RKO (cell line): ENCODE data around the gene MICAL3.

Experiments
- DNase-seq: peaks from one replicate; pipeline ENCODE4 v3.0.0-alpha.2; 2016; ENCODE audit warnings: low spot score

The MICAL3 gene

DNA sequence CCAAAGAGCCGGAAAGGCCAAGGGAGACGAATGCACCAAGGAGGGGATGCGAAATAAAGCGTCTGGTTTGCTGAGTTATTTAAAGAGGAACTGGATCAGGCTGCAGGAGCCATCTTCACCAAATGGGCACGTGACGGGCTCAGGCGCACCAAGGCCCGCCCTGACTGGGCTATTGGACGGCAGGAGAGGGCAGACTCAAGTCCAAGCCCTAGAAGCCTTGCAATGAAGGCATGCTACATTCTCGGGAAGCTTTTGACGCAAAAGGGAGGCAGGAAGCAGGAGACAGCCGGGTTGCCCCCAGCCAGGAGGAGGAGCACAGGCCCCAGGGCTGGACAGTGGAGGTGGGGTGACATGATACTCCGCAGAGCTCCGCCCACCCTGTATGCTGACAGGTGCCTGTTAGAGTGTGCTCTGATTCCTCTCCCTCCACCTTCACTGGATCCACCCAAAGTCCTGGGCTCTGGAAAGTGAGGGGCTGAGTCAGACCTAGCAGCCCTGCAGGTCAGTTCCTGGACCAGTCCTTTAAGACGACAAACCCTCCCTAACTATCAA lies 208.6 kb downstream of the MICAL3 start:
- no peak for DNase-seq

DNA sequence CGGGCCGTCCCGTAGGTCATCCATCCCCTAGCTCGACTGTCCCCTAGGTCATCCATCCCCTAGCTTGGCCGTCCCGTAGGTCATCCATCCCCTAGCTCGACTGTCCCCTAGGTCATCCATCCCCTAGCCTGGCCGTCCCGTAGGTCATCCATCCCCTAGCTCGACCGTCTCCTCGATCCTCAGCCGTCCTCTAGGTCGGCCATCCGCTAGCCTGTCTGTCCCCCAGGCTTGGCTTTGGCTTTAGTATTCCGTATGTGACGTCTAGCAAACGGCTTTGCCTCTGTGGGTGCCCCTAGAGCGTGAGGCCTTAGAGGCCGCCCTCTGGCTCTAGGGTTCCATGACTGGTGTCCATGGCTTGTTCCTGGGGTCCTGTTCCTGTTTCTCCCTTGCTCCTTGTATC lies 209.5 kb downstream of the MICAL3 start:
- DNase-seq: no peak

DNA sequence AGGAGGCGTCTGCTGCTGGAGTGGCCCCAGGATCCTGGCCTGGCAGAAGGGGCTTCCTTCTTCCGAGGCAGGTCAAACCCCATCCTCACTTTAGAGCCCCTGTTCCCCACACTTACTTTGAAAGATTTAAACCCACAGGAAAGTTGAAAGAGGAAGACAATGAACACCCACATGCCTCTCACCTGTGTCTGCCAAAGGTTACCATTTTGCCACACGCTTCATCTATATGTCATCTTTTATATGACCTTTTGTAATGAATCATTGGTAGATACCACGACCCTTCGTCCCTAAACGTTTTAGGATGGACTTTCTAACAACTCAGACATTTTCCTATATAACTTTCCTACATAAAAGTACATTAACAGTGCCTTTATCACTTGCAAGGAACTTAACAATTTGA lies 210.3 kb downstream of the MICAL3 start:
- DNase-seq: no peak

DNA sequence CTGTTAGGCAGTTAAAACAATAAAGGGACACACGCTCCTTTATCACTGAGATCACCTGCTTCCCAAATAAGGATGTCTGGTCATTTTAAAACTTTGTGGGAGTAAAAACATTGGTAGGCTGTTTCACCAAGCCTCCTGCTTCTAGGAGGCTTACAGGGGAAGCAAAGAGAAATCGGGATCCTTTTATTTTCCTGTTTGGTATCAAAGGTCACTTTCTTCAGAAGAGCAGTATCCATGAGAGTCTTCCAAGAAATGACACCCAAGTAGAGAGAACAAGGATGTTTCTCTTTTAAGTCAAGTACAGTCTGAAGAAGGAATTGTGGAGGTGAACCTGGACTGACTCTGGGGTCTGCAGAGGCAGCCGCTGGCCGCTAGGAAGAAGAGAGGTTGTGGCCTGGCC lies 213.2 kb downstream of the MICAL3 start:
- no peak for DNase-seq

DNA sequence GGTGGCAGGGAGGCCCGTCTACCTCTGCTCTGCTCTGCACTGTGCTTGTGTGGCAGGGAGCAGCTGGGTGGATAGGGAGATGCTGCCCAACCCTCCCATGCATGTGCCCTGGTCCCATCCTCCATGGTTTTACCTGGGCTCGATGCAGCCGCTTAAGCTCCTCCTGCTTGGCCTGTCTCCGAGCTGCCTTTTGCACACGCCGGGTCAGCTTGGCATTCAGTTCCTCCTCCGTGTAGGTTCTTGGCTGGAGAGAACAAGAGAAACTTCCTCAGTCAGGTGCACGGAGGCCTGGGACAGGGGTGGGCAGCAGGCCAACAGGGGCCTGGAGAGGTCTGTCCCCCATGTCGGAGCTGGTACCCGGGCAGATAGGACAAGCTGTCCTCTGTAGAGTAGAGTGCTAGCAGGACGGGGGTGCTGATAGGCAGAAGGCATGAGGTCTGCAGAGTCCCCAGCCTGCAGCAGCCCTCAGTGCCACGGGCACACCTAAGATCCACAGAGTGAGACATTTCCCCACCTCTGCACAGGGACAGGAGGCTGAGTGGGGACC lies 213.7 kb downstream of the MICAL3 start:
- no peak for DNase-seq

DNA sequence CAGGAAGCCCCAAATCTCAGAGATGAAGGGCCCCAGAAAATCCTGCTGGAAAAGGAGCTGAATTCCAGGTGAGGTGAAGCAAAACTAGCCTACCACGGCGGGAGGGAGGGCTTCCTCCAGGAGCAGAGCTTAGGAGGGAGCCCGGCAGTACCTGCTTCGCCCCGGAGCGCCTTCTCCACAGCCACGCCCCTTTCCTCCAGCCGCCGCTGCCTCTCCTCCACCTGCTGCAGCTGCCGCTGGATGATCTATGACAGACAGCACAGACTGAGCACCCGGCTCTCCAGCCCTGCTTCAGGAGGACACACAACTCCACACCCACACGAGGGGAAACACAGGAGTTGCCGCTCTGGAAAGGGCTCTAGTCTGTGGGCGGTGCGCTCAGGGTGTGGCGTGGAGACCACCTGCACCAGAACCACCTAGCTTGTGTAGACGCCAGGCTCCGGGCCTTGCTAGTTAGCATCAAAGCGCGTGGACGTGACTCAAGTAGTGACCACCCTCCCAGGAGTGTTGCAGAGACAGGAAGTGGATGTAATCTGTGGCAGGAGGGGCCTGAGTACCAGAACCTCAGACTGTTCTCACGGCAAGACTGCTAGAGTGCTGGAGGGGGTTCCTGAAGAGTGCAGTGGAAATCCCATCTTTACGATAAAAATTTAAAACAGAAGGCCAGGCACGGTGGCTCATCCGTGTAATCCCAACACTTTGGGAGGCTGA lies 215.5 kb downstream of the MICAL3 start:
- DNase-seq: no peak

DNA sequence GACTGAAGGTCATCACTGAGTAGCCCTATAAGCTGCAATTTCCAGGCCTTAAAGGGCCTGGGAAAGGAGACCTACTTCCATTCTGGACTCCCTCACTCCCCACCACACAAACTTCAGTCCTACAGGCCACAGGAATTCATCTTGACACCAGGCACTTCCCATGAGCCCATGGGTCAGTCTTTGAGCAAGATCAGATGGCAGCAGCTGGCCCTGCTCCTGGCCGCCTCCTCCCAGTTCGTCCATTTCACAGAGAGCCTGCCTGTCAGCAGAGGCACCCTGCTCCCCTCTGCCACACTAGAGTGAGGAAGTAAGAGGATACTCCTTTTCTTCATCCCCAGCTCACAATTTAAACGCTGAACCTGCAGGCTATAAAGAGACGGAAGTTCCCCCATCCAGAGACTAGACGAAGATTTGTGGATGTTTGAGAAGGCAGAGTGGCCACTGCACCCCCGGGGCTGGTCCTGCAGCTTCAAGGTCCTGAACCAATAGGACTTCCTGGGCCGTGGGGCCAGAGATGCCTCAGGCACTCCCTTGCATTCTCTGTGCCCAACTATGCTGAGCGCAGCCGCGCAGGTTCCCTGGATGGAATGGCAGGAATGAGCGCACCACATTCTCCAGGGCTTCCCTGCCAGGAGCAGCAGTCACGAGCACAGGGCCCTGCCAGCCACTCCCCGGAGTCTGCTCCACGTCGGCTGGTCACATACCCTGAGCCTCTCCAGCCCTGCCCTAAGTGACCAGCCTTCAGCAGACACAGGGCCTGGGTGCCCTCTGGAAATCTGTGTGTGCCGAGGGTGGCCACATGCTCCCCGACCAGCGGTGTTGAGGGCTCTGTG lies 216.6 kb downstream of the MICAL3 start:
- no peak for DNase-seq

DNA sequence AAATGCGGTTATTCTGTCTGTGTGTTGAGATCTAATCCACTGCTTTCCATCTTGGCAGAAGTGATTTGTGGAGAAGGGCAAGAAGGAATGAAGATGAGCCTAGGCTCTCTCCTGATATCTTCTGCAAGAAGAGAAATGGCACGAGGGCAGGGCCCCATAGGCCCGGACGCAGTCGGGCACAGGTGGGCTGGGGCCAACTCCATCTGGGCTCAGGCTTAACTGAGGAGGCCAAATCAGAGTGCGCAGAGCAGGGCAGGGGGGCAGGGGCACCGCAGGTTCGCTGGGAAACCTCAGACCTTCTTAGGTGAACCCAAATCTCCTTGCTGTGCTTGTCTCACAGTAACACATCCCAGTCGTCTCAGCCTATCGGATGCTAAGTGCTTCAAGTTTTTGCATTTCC lies 217.3 kb downstream of the MICAL3 start:
- no peak for DNase-seq

DNA sequence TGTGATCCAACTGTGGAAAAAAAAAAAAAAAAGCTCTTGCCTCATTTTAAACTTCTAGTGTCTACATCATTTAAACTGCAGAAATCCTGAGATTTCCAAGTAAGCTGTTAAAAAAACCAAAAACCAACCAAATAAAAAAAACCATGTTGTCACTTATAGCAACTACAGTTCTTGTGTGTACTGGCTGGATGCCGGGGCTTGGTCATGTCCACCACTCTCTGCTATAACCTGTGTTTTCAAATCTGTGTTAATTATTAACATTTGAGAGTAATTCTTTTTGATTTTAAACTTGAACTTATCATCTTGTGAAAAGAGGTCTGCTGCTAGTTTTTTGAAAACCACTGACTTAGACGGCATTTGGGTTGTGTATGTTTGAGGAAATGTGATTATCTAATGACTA lies 217.9 kb downstream of the MICAL3 start:
- no peak for DNase-seq

DNA sequence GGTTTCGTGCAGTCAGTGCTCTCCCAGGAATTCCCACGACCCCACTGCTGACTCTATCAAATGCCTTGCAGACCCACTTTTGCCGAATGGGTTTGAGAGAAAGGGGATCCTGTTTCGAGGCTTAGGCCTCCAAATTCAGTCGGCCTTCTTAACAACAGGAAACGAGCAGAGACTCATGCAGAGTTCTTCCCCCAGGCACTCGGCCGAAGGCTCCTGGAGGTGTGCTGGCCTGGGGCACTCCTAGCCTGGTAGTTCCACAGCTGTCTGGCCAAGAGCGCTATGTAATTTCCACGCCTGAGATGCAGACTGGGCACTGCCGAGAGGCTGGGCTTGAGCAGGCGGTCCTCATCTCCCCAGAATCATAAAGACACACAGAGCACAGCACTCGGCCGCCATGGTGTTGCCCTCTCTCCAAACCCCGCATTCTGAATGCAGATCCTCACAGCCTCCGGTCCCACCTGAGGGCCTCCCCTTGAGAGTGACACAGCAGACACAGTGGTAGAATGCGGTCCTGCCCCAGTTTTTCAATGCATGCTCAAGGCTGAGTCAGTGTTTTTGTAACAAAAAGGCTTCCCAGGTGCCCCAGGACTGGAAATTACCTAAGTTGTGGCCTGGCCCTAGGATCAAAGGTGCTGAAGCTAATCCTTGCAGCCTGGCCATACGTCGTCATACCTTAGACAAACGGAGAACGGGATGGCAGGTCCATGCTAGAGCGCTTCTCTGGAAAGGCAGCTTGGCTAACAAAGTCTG lies 219.9 kb downstream of the MICAL3 start:
- no peak for DNase-seq

DNA sequence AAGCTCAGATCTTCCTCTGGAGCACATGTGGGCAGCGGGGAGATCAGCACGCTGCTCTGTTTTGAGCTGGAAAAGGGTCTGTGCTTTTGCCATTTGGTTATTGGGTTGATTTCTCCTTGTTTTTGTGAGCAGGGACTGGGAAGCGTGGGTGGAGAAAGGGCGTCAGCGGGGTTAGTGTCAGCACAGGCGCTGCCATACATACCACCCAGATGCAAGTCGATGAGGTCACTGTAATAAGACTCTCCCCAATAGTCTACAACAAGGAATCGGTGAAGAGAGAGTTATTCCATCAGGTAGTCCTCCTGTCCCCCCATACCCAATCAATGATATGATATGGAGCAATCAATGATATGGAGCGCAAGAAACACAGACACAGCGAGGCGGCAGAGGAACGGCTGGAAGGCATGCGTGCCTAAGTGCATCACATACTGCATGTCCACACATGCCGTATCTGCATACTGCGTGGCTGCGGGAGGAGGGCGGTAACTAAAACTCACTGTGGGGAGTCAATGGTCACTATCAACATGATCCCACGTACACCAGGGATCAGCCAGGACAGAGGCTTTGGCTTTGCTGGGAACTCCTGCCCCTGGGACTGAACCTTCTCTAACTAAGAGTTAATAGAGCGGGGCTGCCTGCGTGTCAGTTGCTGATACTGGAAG lies 220.6 kb downstream of the MICAL3 start:
- no peak for DNase-seq

DNA sequence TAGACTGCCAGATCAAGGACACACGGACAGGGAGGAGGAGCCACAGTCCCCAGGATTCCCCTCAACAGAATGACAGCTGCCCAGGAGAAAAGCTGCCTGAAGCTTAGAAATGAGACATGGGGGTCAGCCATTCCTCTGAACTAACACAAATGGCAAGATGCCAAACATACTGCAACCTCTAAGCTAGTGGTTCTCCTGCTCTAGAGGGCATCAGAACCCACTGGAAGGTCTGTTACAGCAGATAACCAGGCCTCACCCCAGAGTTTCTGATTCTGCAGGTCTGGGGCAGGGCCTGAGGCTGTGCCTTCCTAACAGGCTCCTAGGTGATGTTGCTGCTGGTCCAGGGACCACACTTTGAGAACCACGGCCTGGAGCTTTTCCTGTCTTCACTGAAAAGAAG lies 221.5 kb downstream of the MICAL3 start:
- DNase-seq: no peak

DNA sequence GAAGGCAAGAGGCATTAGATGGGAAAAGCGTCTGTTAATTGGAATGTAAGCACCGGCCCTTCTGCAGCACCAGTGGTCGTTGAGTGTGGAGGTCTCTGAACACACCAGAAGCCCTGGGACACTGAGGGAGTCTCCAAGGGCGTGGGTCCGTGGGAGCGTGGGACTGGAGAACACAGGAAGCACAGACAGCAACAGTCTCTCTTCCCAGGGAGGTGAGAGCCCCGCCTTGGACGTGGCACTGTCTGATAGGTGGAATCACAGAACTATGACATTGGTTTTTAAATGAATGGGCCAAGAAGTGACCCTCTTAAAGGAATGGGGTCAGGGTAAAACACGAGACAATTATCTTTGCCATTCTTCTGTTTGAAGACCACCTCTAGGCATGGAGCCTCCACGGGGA lies 221.9 kb downstream of the MICAL3 start:
- no peak for DNase-seq

DNA sequence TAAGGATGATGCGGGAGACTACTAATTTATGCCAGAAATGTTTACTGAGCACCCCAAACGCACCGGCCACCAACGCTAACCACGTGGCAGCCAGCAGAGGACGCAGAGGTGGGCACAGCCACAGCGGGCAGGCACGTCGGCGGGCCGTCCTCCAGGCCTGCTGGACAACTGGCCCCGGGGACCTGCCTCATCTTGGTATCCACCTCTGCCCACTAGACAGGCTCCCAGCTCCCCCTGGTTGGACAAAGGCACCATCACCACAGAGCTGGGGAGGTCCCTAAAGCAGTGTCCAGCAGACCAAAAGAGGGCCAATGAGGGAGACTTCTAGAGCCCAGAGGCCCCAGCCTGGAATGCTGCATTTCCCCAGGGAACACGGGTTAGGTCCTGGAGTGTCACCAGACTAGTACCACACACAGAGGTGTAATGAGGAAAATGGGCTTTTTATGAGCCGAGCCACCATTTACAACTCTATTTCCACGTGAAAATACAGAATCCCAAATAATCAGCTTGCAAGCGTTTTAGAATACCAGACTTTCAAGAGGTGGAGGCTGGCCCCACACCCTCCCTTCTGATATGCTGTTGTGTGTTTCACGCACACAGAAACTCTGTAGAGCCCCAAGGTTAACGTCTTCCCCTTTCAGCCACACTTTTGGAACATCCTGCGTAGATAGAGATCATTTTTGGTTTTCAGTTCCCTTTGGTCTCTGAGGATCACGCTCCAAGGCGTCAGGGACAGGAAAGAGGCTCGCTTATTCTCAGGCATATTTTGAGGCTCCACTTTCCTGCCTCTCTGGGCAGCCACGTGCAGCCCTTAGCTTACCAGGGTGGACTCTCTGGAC lies 226.4 kb downstream of the MICAL3 start:
- DNase-seq: no peak

DNA sequence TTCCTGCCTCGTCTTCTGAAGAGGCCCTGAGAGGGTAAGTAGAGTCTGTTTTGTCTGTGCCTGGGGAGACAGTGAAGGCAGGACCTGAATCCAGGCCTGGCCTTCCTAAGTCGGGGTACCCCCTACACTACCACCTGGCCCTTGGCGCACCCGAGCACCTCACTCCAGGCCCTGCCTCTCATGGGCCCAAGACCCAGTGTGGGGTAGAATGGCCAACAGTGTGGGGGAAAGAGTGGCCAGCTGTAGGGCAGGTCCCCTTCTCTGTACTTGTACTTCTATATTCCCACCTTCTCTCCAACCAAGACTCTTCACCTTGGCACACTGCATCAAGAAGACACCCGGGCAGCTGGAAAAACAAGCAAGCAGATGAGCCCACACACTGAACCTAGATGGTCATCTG lies 227.7 kb downstream of the MICAL3 start:
- no peak for DNase-seq

DNA sequence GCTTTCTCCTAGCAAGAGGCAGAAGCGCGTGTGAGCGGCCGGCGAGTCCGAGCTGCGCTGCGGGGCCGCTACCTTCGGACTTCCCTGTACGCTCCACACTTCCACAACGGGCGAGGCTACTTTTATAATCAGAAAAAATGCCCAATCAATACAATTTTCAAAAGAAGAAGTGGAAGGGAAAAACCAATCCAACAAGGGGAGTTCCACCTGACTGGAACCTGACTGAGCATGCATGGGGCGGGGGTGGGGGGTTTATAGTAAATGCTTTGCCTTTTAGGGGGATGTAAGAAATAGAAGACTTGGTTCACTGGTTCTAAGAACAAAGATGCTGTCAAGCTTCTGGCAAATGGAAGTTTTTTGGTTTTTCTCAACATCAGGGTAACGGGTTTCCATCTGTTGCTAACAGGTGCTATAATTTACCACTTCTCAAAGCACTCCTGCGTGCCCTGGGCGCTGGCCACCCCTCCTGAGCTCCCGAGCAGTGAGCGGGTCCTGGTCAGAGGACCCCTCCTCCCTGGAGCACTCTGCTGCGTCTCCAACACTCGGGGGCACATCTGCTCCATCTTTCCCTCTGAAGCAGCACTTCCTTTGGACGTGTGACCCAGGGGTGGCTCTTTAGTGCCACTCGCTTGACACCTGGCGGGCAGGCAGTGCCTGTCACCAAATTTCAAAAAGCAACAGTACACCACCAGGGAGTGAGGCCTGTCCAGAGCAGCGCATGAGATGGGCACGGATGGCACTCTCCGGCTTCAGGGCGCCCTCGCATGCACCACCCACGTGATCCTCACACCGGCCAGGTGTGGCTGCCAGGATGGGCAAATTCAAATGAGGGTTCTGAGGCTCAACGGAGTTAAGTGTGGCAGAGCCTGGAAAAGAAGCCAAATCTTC lies 228.5 kb downstream of the MICAL3 start:
- DNase-seq: no peak

DNA sequence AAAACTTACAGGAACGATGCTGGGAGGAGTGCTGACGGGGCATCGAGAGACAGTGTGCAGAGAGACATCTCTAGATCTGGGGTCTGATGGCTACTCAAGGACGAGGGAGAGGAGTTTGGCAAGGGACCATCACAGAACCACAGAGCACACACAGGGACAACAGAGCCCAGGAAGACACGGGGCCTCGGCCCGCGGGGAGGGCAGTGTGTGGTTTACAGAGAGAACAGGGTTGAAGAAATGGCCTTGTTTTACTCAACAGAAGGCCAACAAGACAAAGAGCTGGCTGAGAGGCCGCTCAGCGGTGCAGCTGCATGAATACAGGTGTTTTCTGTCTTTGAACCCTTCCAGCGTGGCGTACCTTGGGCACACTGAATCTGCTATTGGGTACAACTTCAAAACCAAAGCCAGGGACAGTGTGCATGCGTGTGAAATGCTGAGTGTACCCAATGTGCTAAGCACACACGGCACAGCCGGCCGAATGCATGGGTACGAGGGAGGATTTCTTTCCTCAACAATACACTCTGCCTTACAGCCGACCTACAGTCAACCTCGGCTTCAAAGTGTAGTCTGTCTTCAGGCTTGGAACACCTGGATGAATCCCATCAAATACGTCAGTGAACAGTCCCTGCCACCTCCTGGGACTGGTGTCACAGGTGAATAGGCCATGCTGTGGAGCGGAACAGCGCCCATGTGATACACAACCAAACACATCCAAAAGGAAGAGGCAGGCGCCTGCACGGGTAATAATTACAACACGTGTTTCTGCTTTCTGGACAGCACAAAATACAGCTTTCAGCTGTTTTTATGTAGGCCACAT lies 229.4 kb downstream of the MICAL3 start:
- DNase-seq: no peak

DNA sequence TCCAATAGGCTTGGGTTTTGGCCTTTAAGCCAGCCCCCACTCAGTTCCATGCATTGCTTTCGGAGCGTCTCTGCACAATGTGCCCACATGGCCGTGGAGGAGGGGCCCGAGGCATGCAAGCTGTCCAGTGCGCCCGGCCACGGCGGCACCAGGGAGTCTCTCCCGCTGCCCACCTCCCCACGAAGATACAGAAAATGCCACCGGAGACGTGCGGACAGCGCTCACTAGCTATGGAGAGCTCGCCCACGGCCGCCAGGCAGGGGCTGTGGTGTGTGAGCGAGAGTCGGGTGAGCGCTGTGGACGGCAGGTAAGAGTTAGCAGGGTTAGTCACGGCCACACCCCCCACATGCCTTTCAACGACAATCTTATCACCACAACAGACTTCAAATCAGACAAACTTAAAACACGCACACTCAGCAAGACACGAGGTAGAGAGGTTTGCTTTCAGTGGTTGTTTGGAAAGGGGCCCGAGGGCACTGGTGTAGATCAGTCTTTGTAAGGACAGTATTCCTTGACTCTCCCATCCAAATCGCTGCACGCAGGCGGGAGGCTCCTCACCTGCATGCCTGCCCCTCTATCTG lies 231.4 kb downstream of the MICAL3 start:
- DNase-seq: no peak

DNA sequence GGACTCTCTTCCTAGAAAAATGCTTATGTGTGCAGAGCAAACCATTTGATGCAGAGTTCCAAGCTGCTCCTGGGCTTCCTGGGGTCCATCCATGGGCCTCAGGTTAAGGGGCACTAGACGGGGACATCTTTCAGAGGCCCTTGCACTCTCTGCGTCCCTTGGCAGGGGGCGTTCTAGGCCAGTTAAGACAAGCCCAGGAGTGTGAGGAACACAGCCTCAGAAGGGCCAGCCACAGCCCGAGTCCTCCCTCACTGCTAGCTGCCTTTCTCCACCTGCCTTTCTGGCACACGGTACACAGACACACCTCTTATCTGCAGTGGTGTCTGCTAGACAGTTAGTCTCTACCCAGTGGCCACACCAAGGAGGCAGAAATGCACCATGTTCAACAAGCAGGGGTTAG lies 232.1 kb downstream of the MICAL3 start:
- no peak for DNase-seq
